Endothelial cell (in vitro differentiated cells): ENCODE results near the gene FARP1. TPM values are rescaled to one million over a fixed set of nuclear protein-coding genes. Genes with fewer than 3 reads are reported as not detected.

ENCODE experiments used
- DNase-seq: peaks from one replicate; pipeline ENCODE4 v3.0.0; 2021; ENCODE audit warnings: low spot score
- H3K27ac Mint-ChIP-seq: one replicate; pipeline ENCODE4 v1.8.0; 2021; ENCODE audit warnings: mixed read lengths, inconsistent platforms; ENCODE audit not compliant: unreplicated experiment
- H3K27me3 Mint-ChIP-seq: one replicate; pipeline ENCODE4 v1.8.0; 2021; ENCODE audit warnings: mild to moderate bottlenecking, moderate library complexity, mixed read lengths, inconsistent platforms; ENCODE audit not compliant: unreplicated experiment
- H3K36me3 Mint-ChIP-seq: one replicate; pipeline ENCODE4 v1.8.0; 2021; ENCODE audit warnings: mild to moderate bottlenecking, low read depth, mixed read lengths, inconsistent platforms; ENCODE audit not compliant: unreplicated experiment
- H3K4me1 Mint-ChIP-seq: one replicate; pipeline ENCODE4 v1.8.0; 2021; ENCODE audit warnings: mild to moderate bottlenecking, mixed read lengths, inconsistent platforms; ENCODE audit not compliant: unreplicated experiment
- H3K4me3 Mint-ChIP-seq: one replicate; pipeline ENCODE4 v1.8.0; 2021; ENCODE audit warnings: mild to moderate bottlenecking, mixed read lengths, inconsistent platforms; ENCODE audit not compliant: unreplicated experiment
- H3K9me3 Mint-ChIP-seq: one replicate; pipeline ENCODE4 v1.8.0; 2021; ENCODE audit warnings: mixed read lengths, inconsistent platforms; ENCODE audit not compliant: unreplicated experiment
- total RNA-seq: library from RNA; stranded (reverse); fragmentation: NEBNext Ultra II Directional; extraction: Animal tissue kit (Norgen Biotek cat#: 25700); gene quantifications from one replicate; pipeline ENCODE4 v1.2.1, GENCODE V29; 2021; ENCODE audit not compliant: unreplicated experiment
- TF ChIP-seq, protein P1 (sequence below): fragments of 200-600 bp; sonication (generic); IDR thresholded peaks from one replicate; pipeline ENCODE4 v1.5.0; 2021; ENCODE audit warnings: antibody characterized with exemption; ENCODE audit not compliant: unreplicated experiment

The FARP1 gene
- total RNA-seq, 1 donor from 2014 or later = 167 TPM

DNA sequence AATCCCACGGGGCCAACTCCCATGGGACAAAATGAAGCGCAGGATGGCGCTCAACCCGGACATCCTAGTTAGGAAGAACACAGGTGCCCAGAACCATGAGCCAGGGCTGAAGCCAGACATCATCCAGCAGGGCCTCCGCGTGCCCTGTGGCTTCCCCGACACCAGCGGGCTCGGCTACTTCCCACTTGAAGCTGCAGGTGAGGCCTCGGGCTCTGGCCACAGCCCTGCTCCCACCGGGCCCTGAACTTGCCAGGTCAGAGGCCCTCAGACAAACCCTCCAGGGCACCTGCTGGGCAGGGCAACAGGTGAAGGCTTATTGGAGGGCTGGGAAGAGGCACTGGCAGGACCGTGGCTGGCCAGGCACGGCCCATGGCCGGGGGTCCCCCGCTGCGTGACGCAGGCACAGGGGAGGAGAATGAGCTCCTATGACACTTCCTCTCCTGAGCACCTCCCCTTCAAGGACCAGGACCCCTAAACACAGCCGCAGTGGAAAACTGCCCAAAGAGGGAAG is 316.3 kb downstream of the FARP1 start:
- H3K36me3 Mint-ChIP-seq = peaks cover 48% of the 10 kb centered on the region

DNA sequence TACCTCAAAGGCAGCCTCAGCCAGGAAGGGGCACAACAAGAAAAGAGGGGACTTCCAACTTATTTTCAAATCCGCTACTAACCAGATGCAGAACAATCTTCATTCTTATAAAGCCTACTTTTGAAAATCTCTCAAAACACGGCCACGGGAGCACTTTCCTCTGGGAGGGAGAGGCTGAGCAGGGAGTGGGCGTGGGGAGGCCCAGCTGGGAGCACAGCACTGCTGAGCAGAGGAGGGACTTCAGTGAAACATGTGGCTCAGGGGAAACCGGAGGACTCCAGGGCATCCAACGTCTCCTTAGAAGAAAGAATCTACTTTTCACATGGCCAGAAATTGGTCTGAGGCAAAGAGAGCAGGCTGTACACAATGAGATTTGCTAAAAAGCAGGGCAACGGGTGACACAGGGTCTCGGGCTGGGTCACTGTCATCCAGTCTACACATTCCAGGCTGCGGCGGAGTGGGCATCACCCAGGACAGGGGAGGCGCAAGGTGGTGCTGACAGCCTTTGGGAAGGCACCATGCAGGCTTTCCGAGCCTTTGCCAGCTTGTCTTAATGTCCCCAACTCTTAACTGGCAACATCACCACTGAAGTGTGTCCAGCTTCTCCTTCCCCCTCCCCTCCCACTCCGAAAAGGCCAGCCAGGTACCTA is 317.0 kb downstream of the FARP1 start:
- no peaks in the 10 kb centered on the region for H3K9me3 Mint-ChIP-seq
- DNase-seq = no peak

More for the DNA sequence above, 316.3 kb downstream of the FARP1 start:
- no peak for DNase-seq
- Mint-ChIP-seq H3K9me3 (no peaks in the 10 kb centered on the region), H3K27ac (no peak overlapping the region), H3K27me3 (peaks cover 13% of the 10 kb centered on the region), H3K4me3 (peak overlapping the region; percentile 31), H3K4me1 (peaks cover 18% of the 10 kb centered on the region)
- TF ChIP-seq, protein P1, sequence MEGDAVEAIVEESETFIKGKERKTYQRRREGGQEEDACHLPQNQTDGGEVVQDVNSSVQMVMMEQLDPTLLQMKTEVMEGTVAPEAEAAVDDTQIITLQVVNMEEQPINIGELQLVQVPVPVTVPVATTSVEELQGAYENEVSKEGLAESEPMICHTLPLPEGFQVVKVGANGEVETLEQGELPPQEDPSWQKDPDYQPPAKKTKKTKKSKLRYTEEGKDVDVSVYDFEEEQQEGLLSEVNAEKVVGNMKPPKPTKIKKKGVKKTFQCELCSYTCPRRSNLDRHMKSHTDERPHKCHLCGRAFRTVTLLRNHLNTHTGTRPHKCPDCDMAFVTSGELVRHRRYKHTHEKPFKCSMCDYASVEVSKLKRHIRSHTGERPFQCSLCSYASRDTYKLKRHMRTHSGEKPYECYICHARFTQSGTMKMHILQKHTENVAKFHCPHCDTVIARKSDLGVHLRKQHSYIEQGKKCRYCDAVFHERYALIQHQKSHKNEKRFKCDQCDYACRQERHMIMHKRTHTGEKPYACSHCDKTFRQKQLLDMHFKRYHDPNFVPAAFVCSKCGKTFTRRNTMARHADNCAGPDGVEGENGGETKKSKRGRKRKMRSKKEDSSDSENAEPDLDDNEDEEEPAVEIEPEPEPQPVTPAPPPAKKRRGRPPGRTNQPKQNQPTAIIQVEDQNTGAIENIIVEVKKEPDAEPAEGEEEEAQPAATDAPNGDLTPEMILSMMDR = no peak

DNA sequence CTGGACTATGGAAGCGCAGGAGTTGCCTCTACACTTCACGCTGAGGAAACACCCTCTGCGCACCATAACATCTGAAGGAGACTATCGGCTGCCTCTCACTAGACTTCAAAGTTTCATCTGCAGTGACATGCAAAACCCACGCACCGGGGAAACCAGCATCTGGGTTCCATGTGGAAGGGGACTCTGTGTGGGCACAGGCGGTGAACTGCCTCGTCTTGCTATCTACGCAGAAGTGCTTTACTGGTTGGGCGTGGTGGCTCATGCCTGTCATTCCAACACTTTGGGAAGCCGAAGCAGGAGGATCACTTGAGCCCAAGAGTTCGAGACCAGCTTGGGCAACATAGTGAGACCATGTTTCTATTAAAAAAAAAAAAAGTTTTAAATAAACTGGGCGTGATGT is 317.6 kb downstream of the FARP1 start:
- Mint-ChIP-seq H3K27ac (no peak overlapping the region), H3K9me3 (no peaks in the 10 kb centered on the region), H3K4me3 (no peak overlapping the region), H3K36me3 (peaks cover 43% of the 10 kb centered on the region), H3K27me3 (peaks cover 13% of the 10 kb centered on the region), H3K4me1 (peaks cover 18% of the 10 kb centered on the region)
- TF ChIP-seq, protein P1 = no peak
- no peak for DNase-seq

More for the DNA sequence above, 317.0 kb downstream of the FARP1 start:
- Mint-ChIP-seq H3K27me3 (peaks cover 13% of the 10 kb centered on the region), H3K4me1 (peaks cover 16% of the 10 kb centered on the region), H3K27ac (no peak overlapping the region), H3K36me3 (peaks cover 41% of the 10 kb centered on the region), H3K4me3 (peak overlapping the region; percentile 31)
- TF ChIP-seq, protein P1 = no peak

DNA sequence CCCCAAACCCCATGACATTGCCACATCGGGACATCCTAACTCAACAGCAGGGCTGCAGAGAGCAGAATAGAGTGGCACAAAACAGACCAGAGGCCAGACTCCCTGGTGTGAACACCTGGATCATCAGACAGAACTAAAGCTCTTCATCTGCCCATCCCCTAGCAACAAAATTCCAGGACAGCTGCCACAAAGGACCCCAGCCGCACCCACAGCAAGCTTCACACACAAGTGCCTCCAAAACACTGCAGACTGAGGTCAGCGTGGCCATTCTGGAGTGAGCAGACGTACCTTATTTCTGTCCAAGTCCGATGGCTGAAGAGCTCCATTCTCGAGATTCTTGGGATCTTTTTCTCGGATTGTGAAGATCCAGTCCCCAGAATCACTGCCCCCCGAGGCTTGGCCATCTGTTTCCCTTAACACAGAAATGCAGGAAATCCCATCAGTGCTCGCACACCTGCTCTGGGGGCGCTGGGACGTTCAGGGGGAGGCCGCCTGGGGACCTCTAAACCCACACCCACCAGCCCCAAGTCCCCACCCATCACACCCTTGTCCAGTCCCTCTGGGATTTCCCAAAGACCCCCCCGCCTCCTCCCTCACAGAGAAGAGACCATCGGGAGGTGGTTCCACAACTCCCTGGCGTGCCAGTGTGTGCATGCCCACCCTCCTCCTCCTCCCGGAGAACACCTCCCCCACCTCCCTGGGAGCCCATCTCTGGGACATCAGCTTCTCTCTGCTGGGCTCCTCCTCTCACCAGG is 318.8 kb downstream of the FARP1 start:
- Mint-ChIP-seq H3K9me3 (no peaks in the 10 kb centered on the region), H3K36me3 (peaks cover 39% of the 10 kb centered on the region), H3K4me1 (peaks cover 21% of the 10 kb centered on the region), H3K4me3 (no peak overlapping the region), H3K27ac (peak overlapping the region; percentile 9), H3K27me3 (peaks cover 14% of the 10 kb centered on the region)
- DNase-seq = no peak
- TF ChIP-seq, protein P1 = no peak
